GM18502 (cell line): ENCODE results near the gene ELMO1.

Source experiments
- ATAC-seq: cut with Tn5 transposase; IDR thresholded peaks from one replicate; pipeline ENCODE4 v1.9.1; 2021; ENCODE audit warnings: mild to moderate bottlenecking; ENCODE audit not compliant: unreplicated experiment, poor library complexity

The ELMO1 gene

GRCh38 chr7:36847946-36848345 is 600.7 kb downstream of the ELMO1 start:
- no peak for ATAC-seq

GRCh38 chr7:36844374-36844773 is 604.3 kb downstream of the ELMO1 start:
- no peak for ATAC-seq

GRCh38 chr7:36840904-36841303 is 607.8 kb downstream of the ELMO1 start:
- ATAC-seq = no peak

GRCh38 chr7:36838616-36839225 is 609.9 kb downstream of the ELMO1 start:
- no peak for ATAC-seq

- ATAC-seq = no peak
These were observed 617.6 kb downstream of the ELMO1 start for GRCh38 chr7:36831049-36831448.

- ATAC-seq = no peak
These were observed 620.6 kb downstream of the ELMO1 start for GRCh38 chr7:36827726-36828703.

- no peak for ATAC-seq
These were observed 623.2 kb downstream of the ELMO1 start for GRCh38 chr7:36825501-36825900.

GRCh38 chr7:36823353-36823752 is 625.3 kb downstream of the ELMO1 start:
- ATAC-seq = no peak

- no peak for ATAC-seq
These were observed 627.0 kb downstream of the ELMO1 start for GRCh38 chr7:36821617-36822016.

- no peak for ATAC-seq
These were observed 628.0 kb downstream of the ELMO1 start for GRCh38 chr7:36820527-36821170.

GRCh38 chr7:36819639-36820038 is 629.0 kb downstream of the ELMO1 start:
- ATAC-seq = no peak

- ATAC-seq = no peak
These were observed 634.4 kb downstream of the ELMO1 start for GRCh38 chr7:36814311-36814710.

GRCh38 chr7:36811807-36812206 is 636.9 kb downstream of the ELMO1 start:
- ATAC-seq = no peak

GRCh38 chr7:36810489-36810888 is 638.2 kb downstream of the ELMO1 start:
- ATAC-seq = no peak

- no peak for ATAC-seq
These were observed 638.6 kb downstream of the ELMO1 start for GRCh38 chr7:36810032-36810431.

GRCh38 chr7:36809510-36809909 is 639.2 kb downstream of the ELMO1 start:
- ATAC-seq = no peak

GRCh38 chr7:36809086-36809485 is 639.6 kb downstream of the ELMO1 start:
- ATAC-seq = no peak

GRCh38 chr7:36806891-36807290 is 641.8 kb downstream of the ELMO1 start:
- ATAC-seq = no peak
